ENCODE data around the gene BGN. TPM values are rescaled to one million over a fixed set of nuclear protein-coding genes. Genes with fewer than 3 reads are reported as not detected.

BGN gene
- total RNA-seq, 1 experiment from 2014 or later = 2.9 TPM

DNA sequence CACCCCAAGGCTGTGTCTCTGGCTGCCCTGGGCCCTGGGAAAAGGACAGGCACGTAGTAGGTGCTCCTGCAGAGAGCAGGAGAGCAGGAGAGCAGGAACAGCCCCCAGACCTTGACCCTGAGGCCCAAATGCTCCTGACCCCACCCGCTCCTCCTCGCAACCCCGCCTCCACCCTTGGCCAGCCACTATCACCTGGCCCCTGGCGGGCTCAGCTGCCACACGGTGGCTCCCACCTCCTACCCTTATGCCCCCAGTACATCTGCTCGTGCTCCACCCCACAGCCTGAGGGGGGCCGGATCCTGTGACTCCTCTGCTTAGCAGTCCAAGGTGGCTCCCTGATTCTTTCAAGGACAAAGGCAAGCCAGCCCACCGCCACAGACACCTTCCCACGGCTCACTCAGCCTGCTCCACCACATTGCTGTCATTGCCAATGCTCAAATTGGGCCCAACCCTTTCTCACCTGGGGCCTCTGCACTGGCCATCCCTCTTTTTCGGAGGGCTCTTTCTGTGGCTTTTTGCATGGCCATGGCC, 19.0 kb upstream of the BGN start:
- Histone ChIP-seq H3K4me1 (ENCODE audit: control insufficient read depth, insufficient read depth, low read length) (no peaks in the 10 kb centered on the region), H3K36me3 (ENCODE audit: control insufficient read depth, insufficient read depth, low read length) (no peaks in the 10 kb centered on the region), H3K4me3 (ENCODE audit: low read depth in 2 of 2, low read length in 2 of 2) (no peak overlapping the region), H3K9me3 (ENCODE audit: control insufficient read depth, insufficient read depth, low read depth, low read length) (no peaks in the 10 kb centered on the region), H3K27me3 (ENCODE audit: control insufficient read depth, insufficient read depth, low read length) (no peaks in the 10 kb centered on the region), H3K27ac (ENCODE audit: low read length) (no peak overlapping the region)
- ChIA-PET POLR2A (no interaction called here), CTCF (interaction anchor here (0.5 to 1.1 kb wide), 2 partner anchors 15 to 566 kb away, joined by 3 to 9 read pairs; no protein-coding TSS in a partner anchor)
- in situ Hi-C loops (cut with HindIII; ENCODE audit: low pct_unique_long_range_greater_than_20kb, low sequenced_read_pairs) (no loop called here), intact Hi-C loops (cut with micrococcal nuclease; ENCODE audit: unreplicated experiment) (no loop called here)
- no peak for ATAC-seq
- BruUV-seq (replicated peaks) = no TSS peak
- TF ChIP-seq REST (IDR thresholded peaks at IDR 0.05; ENCODE audit: insufficient read depth in 1 of 2, low read depth in 2 of 2, low read length in 1 of 2) = no peak
- TF ChIP-seq TCF7L2 (IDR thresholded peaks at IDR 0.05; ENCODE audit: low read depth, low read length) = no peak
- no peak for TF ChIP-seq SIN3A (IDR thresholded peaks at IDR 0.05; ENCODE audit: borderline replicate concordance, insufficient read depth, low read depth, low read length)
- no peak for TF ChIP-seq POLR2AphosphoS5 (IDR thresholded peaks at IDR 0.05; ENCODE audit: low read depth, low read length)
- TF ChIP-seq, protein P1, sequence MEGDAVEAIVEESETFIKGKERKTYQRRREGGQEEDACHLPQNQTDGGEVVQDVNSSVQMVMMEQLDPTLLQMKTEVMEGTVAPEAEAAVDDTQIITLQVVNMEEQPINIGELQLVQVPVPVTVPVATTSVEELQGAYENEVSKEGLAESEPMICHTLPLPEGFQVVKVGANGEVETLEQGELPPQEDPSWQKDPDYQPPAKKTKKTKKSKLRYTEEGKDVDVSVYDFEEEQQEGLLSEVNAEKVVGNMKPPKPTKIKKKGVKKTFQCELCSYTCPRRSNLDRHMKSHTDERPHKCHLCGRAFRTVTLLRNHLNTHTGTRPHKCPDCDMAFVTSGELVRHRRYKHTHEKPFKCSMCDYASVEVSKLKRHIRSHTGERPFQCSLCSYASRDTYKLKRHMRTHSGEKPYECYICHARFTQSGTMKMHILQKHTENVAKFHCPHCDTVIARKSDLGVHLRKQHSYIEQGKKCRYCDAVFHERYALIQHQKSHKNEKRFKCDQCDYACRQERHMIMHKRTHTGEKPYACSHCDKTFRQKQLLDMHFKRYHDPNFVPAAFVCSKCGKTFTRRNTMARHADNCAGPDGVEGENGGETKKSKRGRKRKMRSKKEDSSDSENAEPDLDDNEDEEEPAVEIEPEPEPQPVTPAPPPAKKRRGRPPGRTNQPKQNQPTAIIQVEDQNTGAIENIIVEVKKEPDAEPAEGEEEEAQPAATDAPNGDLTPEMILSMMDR (IDR thresholded peaks at IDR 0.05) = no peak
- DNase-seq (ENCODE audit: low read depth, low spot score) = no peak

- Histone ChIP-seq H3K4me3 (ENCODE audit: low read depth in 2 of 2, low read length in 2 of 2) (no peak overlapping the region), H3K9me3 (ENCODE audit: control insufficient read depth, insufficient read depth, low read depth, low read length) (no peaks in the 10 kb centered on the region), H3K27ac (ENCODE audit: low read length) (no peak overlapping the region), H3K27me3 (ENCODE audit: control insufficient read depth, insufficient read depth, low read length) (no peaks in the 10 kb centered on the region), H3K36me3 (ENCODE audit: control insufficient read depth, insufficient read depth, low read length) (no peaks in the 10 kb centered on the region), H3K4me1 (ENCODE audit: control insufficient read depth, insufficient read depth, low read length) (no peaks in the 10 kb centered on the region)
- DNase-seq (ENCODE audit: low read depth, low spot score) (no peak), ATAC-seq (no peak)
- ChIA-PET CTCF (interaction anchor here (1.1 kb wide), 1 partner anchor 16 kb away, joined by 3 read pairs; no protein-coding TSS in a partner anchor), POLR2A (no interaction called here)
- intact Hi-C loops (cut with micrococcal nuclease; ENCODE audit: unreplicated experiment) (no loop called here), in situ Hi-C loops (cut with HindIII; ENCODE audit: low pct_unique_long_range_greater_than_20kb, low sequenced_read_pairs) (no loop called here)
- no TSS peak for BruUV-seq (replicated peaks)
- TF ChIP-seq, protein P1 (IDR thresholded peaks at IDR 0.05) = no peak
- TF ChIP-seq REST (IDR thresholded peaks at IDR 0.05; ENCODE audit: insufficient read depth in 1 of 2, low read depth in 2 of 2, low read length in 1 of 2) = no peak
- no peak for TF ChIP-seq SIN3A (IDR thresholded peaks at IDR 0.05; ENCODE audit: borderline replicate concordance, insufficient read depth, low read depth, low read length)
- no peak for TF ChIP-seq TCF7L2 (IDR thresholded peaks at IDR 0.05; ENCODE audit: low read depth, low read length)
Observed at GRCh38 chrX:153476666-153477363, 18.0 kb upstream of the BGN start.

Data from Panc1 (cell line).